ENCODE results near the gene MROH2A.

Gene MROH2A

GRCh38 chr2:233766416-233766815 lies 11.7 kb upstream of the MROH2A start:
- DNase-seq, result no peak

DNA sequence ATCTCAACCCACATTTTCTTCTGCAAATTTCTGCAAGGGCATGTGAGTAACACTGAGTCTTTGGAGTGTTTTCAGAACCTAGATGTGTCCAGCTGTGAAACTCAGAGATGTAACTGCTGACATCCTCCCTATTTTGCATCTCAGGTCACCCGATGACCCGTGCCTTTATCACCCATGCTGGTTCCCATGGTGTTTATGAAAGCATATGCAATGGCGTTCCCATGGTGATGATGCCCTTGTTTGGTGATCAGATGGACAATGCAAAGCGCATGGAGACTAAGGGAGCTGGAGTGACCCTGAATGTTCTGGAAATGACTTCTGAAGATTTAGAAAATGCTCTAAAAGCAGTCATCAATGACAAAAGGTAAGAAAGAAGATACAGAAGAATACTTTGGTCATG lies 10.1 kb upstream of the MROH2A start:
- DNase-seq, result no peak

- no peak for DNase-seq
Observed at GRCh38 chr2:233769260-233769659, 8.9 kb upstream of the MROH2A start.

GRCh38 chr2:233772153-233772552 lies 6.0 kb upstream of the MROH2A start:
- no peak for DNase-seq

- no peak for DNase-seq
Observed at GRCh38 chr2:233772583-233772982, 5.5 kb upstream of the MROH2A start.

DNA sequence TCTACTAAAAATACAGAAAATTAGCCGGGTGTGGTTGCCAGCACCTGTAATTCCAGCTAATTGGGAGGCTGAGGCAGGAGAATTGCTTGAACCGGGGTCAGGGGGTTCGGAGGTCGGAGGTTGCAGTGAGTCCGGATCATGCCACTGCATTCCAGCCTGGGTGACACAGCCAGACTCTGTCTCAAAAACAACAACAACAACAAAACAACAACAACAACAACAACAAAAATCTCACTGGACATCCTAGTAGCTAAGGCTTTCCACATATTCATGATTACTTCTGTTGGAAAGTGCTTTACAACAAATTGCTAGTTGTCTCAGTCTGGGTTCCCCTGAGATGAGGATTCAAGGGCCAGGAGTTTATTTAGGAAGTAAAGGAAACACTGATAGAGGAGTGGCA lies 4.3 kb upstream of the MROH2A start:
- no peak for DNase-seq

GRCh38 chr2:233775414-233775813 lies 2.7 kb upstream of the MROH2A start:
- no peak for DNase-seq

DNA sequence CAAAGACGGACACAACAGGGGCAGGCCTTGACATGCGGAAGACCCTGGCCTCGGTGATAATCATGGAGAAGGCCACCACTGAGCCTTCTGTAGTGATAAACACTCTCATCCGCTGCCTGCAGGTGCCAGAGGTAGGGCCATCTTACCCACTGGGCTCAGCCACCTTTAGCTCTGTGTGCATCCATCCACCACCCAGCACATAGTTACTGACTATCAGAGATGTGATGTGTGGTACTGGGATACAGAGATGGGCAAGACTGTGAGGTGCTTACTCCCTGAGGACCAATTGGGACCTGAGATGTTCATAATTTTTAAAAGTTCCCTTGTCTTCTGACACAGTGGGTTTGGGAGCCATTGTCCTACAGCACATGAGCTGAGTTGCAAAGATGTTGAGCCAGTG lies 1.6 kb downstream of the MROH2A start:
- DNase-seq, result no peak

DNA sequence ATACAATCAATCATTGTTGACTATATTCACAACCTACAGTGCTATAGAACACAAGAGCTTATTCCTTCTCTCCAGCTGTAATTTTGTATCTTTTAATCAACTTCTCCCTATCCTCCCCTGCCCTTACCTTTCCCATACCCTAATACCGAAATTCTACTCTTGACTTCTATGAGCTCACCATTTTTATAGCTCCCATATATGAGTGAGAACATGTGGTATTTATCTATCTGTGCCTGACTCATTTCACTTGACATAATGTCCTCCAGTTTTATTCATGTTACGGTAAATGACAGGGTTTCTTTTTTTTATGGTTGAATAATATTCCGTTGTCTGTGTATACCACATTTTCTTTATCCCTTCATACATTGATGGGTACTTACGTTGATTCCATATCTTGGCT lies 2.6 kb downstream of the MROH2A start:
- no peak for DNase-seq

- no peak for DNase-seq
Observed at GRCh38 chr2:233789554-233789953, 11.4 kb downstream of the MROH2A start.

- no peak for DNase-seq
Observed at GRCh38 chr2:233791151-233791882, 13.2 kb downstream of the MROH2A start.

DNA sequence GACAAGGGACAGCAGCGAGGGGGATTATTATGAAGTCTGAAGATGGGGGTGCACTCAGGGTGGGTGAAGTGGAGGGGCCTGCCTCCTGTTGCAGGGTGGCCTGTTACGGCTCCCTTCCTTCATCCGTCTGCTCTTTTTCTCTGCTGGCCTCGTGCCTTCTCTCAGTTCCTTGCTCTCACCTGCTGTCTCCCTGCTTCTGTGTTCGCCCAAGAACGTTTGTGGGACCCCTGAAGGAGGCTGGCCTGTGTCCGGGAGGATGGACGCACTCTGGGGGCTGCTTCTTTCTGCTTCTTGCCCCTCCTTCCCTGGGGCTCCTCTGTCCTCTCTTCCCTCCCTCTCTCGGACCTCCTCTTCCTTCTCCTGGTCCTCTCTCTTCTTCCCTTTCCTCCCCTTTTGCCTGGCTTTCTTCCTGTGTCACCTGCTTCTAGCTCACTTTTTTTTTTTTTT lies 13.8 kb downstream of the MROH2A start:
- no peak for DNase-seq

- DNase-seq, result no peak
Observed at GRCh38 chr2:233792720-233793119, 14.6 kb downstream of the MROH2A start.

DNA sequence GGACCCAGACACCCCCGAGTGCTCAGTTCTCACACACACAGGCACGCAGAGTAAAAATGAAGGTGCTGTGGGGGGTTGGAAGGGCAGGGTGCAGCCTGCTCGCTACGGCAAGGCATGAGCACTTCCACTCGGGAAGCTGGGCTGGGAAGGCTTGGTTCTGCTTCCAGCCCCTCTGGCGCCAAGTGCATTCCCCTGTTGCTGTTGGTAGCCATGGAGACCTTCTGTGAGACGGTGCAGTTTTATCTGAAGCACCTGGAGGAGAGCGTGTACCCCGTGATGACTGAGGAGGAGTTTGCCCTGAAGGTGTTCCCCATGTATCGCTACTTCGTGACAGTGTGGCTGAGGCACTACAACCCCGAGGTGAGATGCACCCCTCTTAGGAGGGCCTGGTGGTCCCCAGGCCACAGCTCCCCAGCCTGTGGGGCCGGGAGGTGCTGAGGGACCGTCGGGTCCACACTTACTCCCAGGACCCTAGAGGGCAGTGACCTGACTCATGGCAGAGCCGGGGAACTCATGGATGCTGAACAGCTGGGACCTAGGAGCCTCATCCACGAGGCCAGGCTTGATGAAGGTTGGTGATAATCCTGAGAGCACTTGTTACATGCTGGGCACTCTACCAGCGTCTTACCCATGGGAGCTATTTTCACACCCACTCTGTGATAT lies 15.5 kb downstream of the MROH2A start:
- no peak for DNase-seq

GRCh38 chr2:233794128-233794658 lies 16.1 kb downstream of the MROH2A start:
- DNase-seq, result no peak

- no peak for DNase-seq
Observed at GRCh38 chr2:233795735-233796171, 17.6 kb downstream of the MROH2A start.

GRCh38 chr2:233796254-233796653 lies 18.1 kb downstream of the MROH2A start:
- no peak for DNase-seq

- DNase-seq, result no peak
Observed at GRCh38 chr2:233798335-233799086, 20.4 kb downstream of the MROH2A start.

DNA sequence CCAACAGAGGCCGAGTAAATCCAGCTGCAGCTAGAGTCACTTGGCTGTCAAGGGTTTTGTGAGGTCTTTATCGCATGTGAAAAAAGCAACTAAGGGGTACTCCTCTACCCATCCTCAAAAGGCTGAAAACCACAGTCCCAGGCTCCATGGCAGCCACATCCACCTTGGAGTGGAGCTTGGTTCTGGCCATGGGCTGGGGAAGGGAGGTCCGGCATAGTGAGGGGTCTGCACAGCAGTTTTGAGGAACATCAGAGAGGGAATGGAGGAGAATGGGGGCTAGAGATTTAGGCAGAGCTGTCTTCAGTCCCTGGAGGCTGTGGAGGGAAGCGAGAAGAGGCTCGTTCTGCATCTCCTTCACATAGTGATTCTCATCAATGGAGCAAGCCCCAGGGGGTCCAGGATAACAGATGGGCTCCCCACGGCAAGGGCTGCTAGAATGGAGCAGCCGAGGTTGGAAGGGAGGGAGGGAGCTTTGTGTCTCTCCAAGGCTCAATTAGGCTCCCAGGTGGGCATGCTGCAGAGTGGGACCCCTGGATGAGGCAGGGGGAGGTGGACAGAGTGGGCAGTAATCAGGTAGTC lies 21.0 kb downstream of the MROH2A start:
- no peak for DNase-seq

DNA sequence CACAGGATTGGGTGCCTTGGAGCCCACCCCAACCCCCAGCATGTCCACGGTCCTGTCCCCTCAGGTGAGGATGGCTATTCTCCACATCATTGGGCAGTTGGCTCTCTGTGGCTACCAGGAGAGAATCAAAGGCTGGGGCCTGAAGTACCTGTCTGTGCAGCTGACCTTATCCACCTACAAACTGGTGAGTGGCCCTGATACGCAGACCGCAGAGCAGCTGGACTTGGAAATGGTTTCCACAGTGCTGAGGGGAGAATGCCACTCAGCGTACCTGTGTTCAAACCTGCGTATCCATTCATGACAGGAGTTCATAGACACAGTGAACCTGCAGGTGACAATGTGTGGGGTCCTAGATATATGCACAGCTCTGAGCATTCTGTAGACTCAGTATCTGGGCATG lies 21.6 kb downstream of the MROH2A start:
- no peak for DNase-seq

- no peak for DNase-seq
Observed at GRCh38 chr2:233800208-233800607, 22.1 kb downstream of the MROH2A start.

GRCh38 chr2:233801357-233802131 lies 23.4 kb downstream of the MROH2A start:
- no peak for DNase-seq

Measured in effector CD8-positive, alpha-beta T cell (primary cell).